IPS-11a (cell line): Measurements from ENCODE around the gene TRIM17.
A peak's percentile ranks its signal among the peaks of the same experiment; 100 is the strongest.

Experiments
- H3K4me3 ChIP-seq: one replicate; pipeline ENCODE4 v1.5.1; 2013; ENCODE audit warnings: low read depth, low read length, control low read depth

The TRIM17 gene

GRCh38 chr1:228420968-228421826 is 4.5 kb upstream of the TRIM17 start:
- H3K4me3 ChIP-seq = no peak overlapping the region

GRCh38 chr1:228417483-228418203 is 982 bp upstream of the TRIM17 start:
- no peak overlapping the region for H3K4me3 ChIP-seq

GRCh38 chr1:228417061-228417460 is 400 bp upstream of the TRIM17 start:
- H3K4me3 ChIP-seq = no peak overlapping the region

GRCh38 chr1:228415853-228416216 is 826 bp downstream of the TRIM17 start:
- peak overlapping the region; percentile 51 for H3K4me3 ChIP-seq

GRCh38 chr1:228415221-228415620 is 1.4 kb downstream of the TRIM17 start:
- no peak overlapping the region for H3K4me3 ChIP-seq

- no peak overlapping the region for H3K4me3 ChIP-seq
Measured at GRCh38 chr1:228414511-228415211, 2.0 kb downstream of the TRIM17 start.

GRCh38 chr1:228413241-228414010 is 3.2 kb downstream of the TRIM17 start:
- H3K4me3 ChIP-seq = no peak overlapping the region

GRCh38 chr1:228411548-228412430 is 4.9 kb downstream of the TRIM17 start:
- H3K4me3 ChIP-seq = no peak overlapping the region

GRCh38 chr1:228411121-228411520 is 5.5 kb downstream of the TRIM17 start:
- H3K4me3 ChIP-seq = no peak overlapping the region

GRCh38 chr1:228410671-228411070 is 6.0 kb downstream of the TRIM17 start:
- H3K4me3 ChIP-seq = no peak overlapping the region

- no peak overlapping the region for H3K4me3 ChIP-seq
Measured at GRCh38 chr1:228410015-228410414, 6.6 kb downstream of the TRIM17 start.

GRCh38 chr1:228408869-228409805 is 7.5 kb downstream of the TRIM17 start:
- no peak overlapping the region for H3K4me3 ChIP-seq

GRCh38 chr1:228408041-228408868 is 8.4 kb downstream of the TRIM17 start:
- H3K4me3 ChIP-seq = no peak overlapping the region

- peak overlapping the region; percentile 62 for H3K4me3 ChIP-seq
Measured at GRCh38 chr1:228407106-228408040, 9.3 kb downstream of the TRIM17 start.

- peak overlapping the region; percentile 91 for H3K4me3 ChIP-seq
Measured at GRCh38 chr1:228405979-228406228, 10.8 kb downstream of the TRIM17 start.

- H3K4me3 ChIP-seq = peak overlapping the region; percentile 91
Measured at GRCh38 chr1:228405200-228405978, 11.3 kb downstream of the TRIM17 start.
